HG02884 (cell line): ENCODE measurements around the gene TMEM248.
"Not testable (repeated sequence)": the region's sequence is repeated elsewhere in the genome, so short reads cannot be mapped to it uniquely, and the experiment has no call there.

Experiments
- ATAC-seq: cut with Tn5 transposase; IDR thresholded peaks from one replicate; pipeline ENCODE4 v1.9.1; 2021; ENCODE audit warnings: mild to moderate bottlenecking, moderate library complexity; ENCODE audit not compliant: unreplicated experiment

The TMEM248 gene

GRCh38 chr7:66920769-66921395 is at the start of gene TMEM248:
TSS of gene TMEM248 (plus strand) at chr7:66921225. CDS start at chr7:66941866, 20,641 bp downstream.
- peak; percentile 82 for ATAC-seq

DNA sequence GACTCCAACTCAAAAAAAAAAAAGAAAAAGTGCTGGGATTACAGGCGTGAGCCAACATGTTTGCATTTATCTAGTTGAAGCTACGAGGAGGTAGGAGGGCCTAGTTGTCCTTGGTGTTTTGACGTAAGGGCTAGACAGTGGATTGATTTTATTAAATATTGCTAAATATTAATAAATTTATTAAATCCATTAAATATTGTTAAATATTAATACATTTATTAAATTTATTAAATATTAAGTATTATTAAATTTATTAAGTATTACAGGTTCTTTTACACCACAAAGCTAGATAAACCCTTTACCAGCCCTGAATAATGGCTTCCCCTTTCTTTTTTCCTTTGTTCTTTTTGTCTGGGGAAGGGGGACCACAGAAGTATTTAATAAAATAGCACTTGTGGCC is 47.5 kb upstream of the TMEM248 start:
- no peak for ATAC-seq

- peak; percentile 98 for ATAC-seq
These were observed 43.3 kb upstream of the TMEM248 start for GRCh38 chr7:66877577-66878300.

DNA sequence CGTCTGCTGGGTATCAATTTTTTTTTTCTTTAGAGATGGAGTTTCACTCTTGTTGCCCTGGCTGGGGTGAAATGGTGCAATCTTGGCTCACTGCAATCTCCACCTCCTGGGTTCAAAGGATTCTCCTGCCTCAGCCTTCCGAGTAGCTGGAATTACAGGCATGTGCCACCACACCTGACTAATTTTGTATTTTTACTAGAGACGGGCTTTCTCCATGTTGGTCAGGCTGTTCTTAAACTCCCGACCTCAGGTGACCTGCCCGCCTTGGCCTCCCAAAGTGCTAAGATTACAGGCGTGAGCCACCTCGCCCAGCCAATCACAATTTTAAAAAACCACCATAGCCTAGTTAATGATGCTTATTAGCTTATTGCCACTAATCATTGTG is 42.7 kb upstream of the TMEM248 start:
- ATAC-seq: not testable (repeated sequence)

GRCh38 chr7:66880053-66880452 is 41.0 kb upstream of the TMEM248 start:
- no peak for ATAC-seq

- ATAC-seq: not testable (repeated sequence)
These were observed 40.4 kb upstream of the TMEM248 start for GRCh38 chr7:66880577-66880976.

DNA sequence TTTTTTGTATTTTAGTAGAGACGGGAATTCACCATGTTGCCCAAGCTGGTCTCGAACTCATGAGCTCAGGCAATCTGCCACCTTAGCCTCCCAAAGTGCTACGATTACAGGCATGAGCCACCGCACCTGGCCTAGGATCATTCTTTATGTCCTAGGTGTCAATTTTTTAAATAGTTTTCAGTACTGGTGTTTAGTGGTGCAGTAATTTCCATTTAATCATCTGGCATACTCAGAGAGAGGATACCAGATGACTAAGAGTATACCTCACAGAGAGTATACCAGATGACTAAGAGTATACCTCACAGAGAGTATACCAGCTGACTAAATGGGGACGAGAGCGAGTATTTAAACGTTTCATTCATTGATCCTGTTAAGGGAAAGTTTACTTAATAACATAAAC is 37.3 kb upstream of the TMEM248 start:
- ATAC-seq: no peak

DNA sequence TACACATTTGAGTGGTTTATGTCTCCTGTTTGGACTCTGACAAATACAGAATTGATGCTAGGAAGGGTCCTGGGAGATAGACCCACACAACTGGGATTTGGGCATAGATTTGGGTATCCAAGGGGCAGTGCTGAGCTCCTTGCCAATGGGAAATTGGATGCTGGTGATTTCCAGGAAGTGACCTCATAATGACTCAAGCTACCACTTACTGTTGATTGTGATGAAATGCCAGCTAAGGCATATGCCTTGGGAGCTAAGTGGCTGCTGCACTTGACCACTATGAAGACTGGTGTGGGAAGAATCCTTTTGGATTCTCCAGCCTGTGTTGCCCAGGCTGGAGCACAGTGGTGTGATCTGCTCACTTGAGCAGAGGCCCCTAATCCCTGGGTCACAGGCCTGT is 36.5 kb upstream of the TMEM248 start:
- not testable (repeated sequence) for ATAC-seq

DNA sequence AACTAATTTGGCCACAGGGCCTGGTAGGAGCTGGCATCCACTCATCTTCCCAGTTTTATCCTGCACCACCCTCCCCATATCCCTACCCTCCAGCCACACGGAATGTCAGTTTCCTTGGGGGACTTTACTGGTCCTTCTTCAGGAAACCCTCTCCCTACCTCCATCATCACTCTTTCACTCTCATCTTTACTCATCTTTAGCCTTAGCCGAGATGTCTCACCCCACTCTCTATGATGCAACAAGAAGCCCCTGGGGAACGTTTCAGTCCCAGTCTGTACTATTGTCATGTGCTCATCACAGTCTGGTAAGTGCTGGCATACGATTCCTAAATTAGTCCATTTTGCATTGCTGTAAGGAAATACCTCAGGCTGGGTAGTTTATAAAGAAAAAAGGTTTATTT is 34.9 kb upstream of the TMEM248 start:
- peak; percentile 67 for ATAC-seq

DNA sequence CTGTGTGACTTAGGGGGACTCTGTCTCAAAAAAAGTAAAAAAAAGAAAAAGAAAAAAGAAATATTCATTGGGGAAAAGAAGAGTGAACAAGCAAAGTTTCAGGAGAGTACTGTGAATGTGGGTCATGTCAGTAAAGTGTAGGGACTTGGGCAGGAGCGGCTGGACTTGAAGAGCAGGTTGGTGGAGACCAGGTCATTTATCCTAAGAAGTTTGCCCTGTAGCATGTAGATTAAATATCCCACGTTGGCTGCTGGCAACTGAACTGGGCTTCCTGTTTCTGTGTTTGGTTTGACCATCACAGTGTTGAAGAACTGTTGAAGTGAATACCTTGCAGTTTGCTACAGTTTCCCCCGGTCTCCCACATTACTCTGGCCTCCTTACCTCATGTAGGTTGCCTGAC is 32.8 kb upstream of the TMEM248 start:
- not testable (repeated sequence) for ATAC-seq

DNA sequence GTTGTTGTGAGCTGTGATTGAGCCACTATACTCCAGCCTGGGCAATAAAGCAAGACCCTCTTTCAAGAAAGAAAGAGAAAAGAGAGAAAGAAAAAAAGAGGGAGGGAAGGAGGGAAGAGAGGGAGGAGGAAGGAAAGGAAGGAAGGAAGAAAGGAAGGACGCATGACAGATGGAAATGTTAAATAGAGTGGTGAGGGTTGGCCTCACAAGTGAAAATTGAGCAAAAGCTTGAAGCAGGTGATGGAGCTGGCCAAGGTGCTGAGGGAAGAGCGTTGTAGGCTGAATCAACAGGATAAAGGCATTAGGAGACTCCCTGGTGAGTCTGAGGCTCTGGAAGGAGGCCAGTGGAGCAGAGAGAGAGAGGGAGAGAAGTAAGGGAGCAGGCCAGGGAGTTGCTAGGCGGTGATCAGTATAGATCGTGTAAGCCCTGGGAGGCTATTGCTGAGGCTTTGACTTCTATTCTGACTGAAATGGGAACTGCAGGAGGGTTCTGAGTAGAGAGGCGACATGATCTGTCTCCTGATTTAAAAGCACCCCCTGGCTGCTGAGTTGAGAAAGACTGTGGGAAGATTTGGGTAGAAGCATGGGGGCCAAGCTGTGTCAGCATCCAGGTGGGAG is 26.5 kb upstream of the TMEM248 start:
- no peak for ATAC-seq

- ATAC-seq: no peak
These were observed 24.6 kb upstream of the TMEM248 start for GRCh38 chr7:66896441-66896840.

DNA sequence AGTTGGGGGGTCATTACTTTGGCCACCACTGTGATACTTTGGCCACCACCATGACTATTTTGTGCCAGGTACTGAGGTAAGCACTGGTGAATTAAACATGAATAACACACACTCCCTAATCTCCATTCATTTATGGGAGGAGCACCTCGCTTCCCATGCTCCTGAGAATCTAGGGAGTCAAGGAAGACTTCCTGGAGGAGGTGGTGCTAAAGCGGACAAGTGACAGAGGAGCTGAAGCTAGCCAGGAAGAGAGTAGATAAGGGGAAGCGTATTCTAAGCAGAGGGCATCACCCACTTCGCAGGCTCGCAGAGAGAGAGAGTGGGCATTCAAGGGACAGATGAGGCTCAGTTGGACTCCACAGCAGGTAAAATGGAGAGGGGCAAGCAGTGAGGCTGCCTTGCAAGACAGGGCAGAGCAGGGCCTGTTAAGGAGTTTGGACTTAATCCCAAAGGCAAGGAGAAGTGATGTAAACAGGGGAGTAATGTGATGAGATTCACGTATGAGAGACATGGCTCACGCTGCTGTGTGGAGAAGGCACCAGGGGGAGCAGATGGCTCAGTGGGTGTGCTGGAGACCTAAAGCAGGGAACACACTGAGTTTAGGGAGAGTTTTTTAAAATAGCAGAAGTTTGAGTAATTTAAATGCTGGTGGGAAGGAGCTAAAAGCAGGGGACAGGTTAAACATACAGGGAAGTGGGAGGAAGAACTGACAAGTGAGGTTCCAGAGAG is 21.3 kb upstream of the TMEM248 start:
- ATAC-seq: no peak

DNA sequence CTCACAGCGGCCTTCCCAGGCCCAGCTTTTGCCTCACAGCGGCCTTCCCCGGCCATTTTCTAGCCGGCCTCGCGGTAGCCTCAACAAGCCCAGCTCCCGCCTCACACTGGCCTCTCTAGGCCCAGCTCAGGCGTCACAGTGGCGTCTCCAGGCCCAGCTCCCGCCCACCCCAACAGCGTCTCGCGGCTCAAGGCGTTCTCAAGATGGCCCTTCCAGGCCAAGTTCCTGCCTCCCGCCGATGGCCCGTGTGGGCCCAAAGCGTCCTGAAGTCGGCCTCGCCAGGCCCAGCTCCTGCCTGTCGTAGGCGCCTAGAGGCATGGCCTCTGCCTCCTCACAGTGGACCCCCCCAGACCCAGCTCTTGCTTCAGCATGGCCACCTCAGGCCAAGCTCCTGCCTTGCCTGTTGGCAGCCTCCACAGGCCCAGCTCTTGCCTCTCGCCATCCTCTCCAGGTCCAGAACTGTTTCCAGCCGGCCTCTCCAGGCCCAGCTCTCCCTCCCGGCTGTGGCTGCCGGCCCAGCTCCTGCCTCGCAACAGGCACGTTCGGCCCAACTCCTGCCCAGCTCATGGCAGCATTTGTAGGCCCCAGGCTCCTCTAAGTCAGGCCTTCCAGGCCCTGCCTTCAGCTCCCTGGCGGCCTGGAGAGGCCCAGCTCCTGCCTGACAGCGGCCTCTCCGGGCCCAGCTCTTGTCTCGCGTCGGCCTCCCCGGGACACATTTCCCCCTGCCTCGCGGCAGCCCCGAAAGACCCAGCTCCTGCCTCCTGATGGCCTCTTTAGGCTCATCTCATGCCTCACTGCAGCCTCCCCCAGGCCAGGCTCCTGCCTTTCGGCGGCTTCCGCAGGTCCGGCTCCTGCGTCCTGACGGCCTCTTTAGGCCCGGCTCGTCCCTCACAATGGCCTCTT is 18.8 kb upstream of the TMEM248 start:
- no peak for ATAC-seq

DNA sequence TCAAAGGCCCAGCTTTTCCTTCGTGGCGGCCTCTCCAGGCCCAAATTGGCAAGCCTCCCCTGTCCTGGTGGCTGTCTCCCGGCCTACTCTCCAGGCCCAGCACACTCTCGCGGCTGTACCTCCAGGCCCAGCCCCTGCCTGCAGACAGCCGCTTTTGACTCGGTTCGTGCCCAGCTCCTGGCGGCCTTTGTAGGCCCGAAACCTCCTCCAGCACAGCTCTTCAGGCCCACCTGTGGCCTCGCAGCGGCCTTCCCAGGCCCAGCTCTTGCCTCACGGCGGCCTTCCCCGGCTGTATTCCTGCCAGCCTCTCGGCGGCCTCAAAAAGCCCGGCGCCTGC is 18.2 kb upstream of the TMEM248 start:
- no peak for ATAC-seq

GRCh38 chr7:66903360-66904062 is 17.5 kb upstream of the TMEM248 start:
- ATAC-seq: no peak

- ATAC-seq: no peak
These were observed 16.9 kb upstream of the TMEM248 start for GRCh38 chr7:66904063-66904593.

GRCh38 chr7:66905278-66905677 is 15.7 kb upstream of the TMEM248 start:
- ATAC-seq: no peak

GRCh38 chr7:66905689-66906088 is 15.3 kb upstream of the TMEM248 start:
- no peak for ATAC-seq

- no peak for ATAC-seq
These were observed 13.3 kb upstream of the TMEM248 start for GRCh38 chr7:66907731-66908130.
